CD8-positive, alpha-beta memory T cell (primary cell): ENCODE data around the gene OR5V1. TPM values are rescaled to one million over a fixed set of nuclear protein-coding genes. Genes with fewer than 3 reads are reported as not detected.
"Not testable (repeated sequence)": the region's sequence is repeated elsewhere in the genome, so short reads cannot be mapped to it uniquely, and the experiment has no call there.

Experiments
- CTCF ChIA-PET: fragments of 350-600 bp; sonication (Branson Sonifier 250); formaldehyde crosslinking; loops from one replicate; lab custom pipeline; 2021; ENCODE audit warnings: antibody characterized with exemption; lab: Charles Lee
- POLR2A ChIA-PET: fragments of 350-600 bp; sonication (Branson Sonifier 250); formaldehyde crosslinking; loops from one replicate; lab custom pipeline; 2021; ENCODE audit warnings: antibody characterized with exemption; lab: Charles Lee
- DNase-seq, 5 donors: peaks; one replicate each; pipeline versions ENCODE4 v3.0.0 to v3.0.0-alpha.2; 2020 to 2022; ENCODE audit warnings: mixed read lengths in 1 of 5
- H3K27ac ChIP-seq: one replicate; pipeline ENCODE4 v1.7.0; 2013; ENCODE audit warnings: low read depth, mild to moderate bottlenecking, low read length, moderate library complexity
- H3K27me3 ChIP-seq: 2 replicates; pipeline ENCODE4 v1.7.0; 2013; ENCODE audit warnings: low read length, mild to moderate bottlenecking; ENCODE audit not compliant: insufficient read depth, poor library complexity, severe bottlenecking
- H3K36me3 ChIP-seq: 2 replicates; pipeline ENCODE4 v1.7.0; 2013; ENCODE audit warnings: mild to moderate bottlenecking, low read length, moderate library complexity; ENCODE audit not compliant: insufficient read depth
- H3K4me1 ChIP-seq: 2 replicates; pipeline ENCODE4 v1.7.0; 2013; ENCODE audit warnings: mild to moderate bottlenecking, low read length, moderate library complexity; ENCODE audit not compliant: insufficient read depth
- H3K4me3 ChIP-seq: 2 replicates; pipeline ENCODE4 v1.7.0; 2013; ENCODE audit warnings: mild to moderate bottlenecking, low read length
- H3K9me3 ChIP-seq: 2 replicates; pipeline ENCODE4 v1.7.0; 2013; ENCODE audit warnings: mild to moderate bottlenecking, low read length
- H3K27ac Mint-ChIP-seq, 8 donors: one replicate each; pipeline ENCODE4 v1.8.0; 2020 to 2021; ENCODE audit warnings: mixed read lengths in 8 of 8, mild to moderate bottlenecking in 6 of 8, inconsistent platforms in 3 of 8, moderate library complexity in 3 of 8
- H3K27me3 Mint-ChIP-seq, 2 donors: one replicate each; pipeline ENCODE4 v1.8.0; 2020 to 2021; ENCODE audit warnings: mixed read lengths in 2 of 2, mild to moderate bottlenecking in 1 of 2, moderate library complexity in 1 of 2
- H3K36me3 Mint-ChIP-seq, 3 donors: one replicate each; pipeline ENCODE4 v1.8.0; 2020 to 2021; ENCODE audit warnings: mixed read lengths in 3 of 3, inconsistent platforms in 1 of 3, mild to moderate bottlenecking in 1 of 3
- H3K4me1 Mint-ChIP-seq, 3 donors: one replicate each; pipeline ENCODE4 v1.8.0; 2020 to 2021; ENCODE audit warnings: mixed read lengths in 3 of 3, inconsistent platforms in 1 of 3, mild to moderate bottlenecking in 1 of 3
- H3K4me3 Mint-ChIP-seq, 7 donors: one replicate each; pipeline ENCODE4 v1.8.0; 2020 to 2021; ENCODE audit warnings: mixed read lengths in 7 of 7, mild to moderate bottlenecking in 6 of 7, moderate library complexity in 4 of 7, inconsistent platforms in 2 of 7
- H3K9me3 Mint-ChIP-seq, 5 donors: one replicate each; pipeline ENCODE4 v1.8.0; 2020 to 2022; ENCODE audit warnings: mixed read lengths in 5 of 5, mild to moderate bottlenecking in 3 of 5, moderate library complexity in 2 of 5, inconsistent platforms in 1 of 5
- polyA plus RNA-seq: library from polyadenylated mRNA; unstranded; fragments of 300-500 nt; fragmentation: Illumina TruSeq; gene quantifications from one replicate; pipeline ENCODE4 v1.2.3, GENCODE V29; 2021
- total RNA-seq, 2 experiments: library from RNA; stranded (reverse); gene quantifications; one replicate each; pipeline ENCODE4 v1.2.3, GENCODE V29; 2021

OR5V1 gene
- total and polyA plus RNA-seq, 3 experiments from 2014 or later, result not detected

DNA sequence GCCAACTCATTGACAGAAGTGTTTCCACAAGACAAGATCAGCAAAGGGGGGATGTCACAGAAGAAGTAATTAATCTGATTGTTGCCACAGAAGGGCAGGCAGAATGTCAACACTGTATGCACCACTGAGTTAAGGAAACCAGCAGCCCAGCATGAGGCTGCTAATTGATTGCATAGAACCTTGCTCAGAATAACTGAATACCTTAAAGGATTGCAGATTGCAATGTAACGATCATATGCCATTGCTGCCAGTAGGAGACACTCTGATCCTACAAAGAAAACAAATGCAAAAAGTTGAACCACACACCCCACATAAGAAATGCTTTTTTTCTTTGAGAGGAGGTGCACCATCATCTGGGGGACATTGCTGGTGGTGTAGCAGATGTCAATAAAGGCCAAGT is 13.1 kb downstream of the OR5V1 start:
- H3K27me3 Mint-ChIP-seq, result peaks cover 24 to 74% of the 10 kb centered on the region in 2 donors
- H3K9me3 Mint-ChIP-seq, result peaks cover 2 to 14% (median 8%) of the 10 kb centered on the region in 5 donors
- POLR2A ChIA-PET, result no interaction called here
- Histone ChIP-seq H3K27me3 (no peaks in the 10 kb centered on the region), H3K4me1 (no peaks in the 10 kb centered on the region), H3K36me3 (no peaks in the 10 kb centered on the region), H3K4me3 (no peak overlapping the region), H3K9me3 (no peaks in the 10 kb centered on the region), H3K27ac (no peak overlapping the region)
- no peak for DNase-seq
- H3K4me3 Mint-ChIP-seq, result no peak overlapping the region
- no peaks in the 10 kb centered on the region for H3K4me1 Mint-ChIP-seq
- no peaks in the 10 kb centered on the region for H3K36me3 Mint-ChIP-seq
- no peak overlapping the region for H3K27ac Mint-ChIP-seq
- CTCF ChIA-PET, result no interaction called here

DNA sequence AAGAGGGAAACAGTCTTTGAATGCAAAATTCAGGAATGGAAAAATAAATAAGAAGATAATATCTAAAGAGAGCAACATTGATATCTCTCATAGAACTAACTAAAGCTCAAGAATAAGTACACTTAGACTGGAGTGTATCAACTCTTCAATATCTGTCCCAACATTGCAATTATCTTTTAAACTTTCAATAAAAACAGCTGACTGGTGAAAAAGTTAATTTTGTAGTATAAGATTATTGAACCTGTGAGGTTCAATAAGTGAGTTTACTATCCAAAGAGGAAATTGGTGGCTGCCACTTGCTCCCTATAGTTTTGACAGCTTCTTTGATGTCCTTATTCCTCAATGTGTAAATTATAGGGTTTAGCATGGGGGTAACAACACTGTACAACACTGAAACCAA is 13.7 kb downstream of the OR5V1 start:
- no peak for DNase-seq
- no peak overlapping the region for H3K4me3 ChIP-seq
- CTCF ChIA-PET, result no interaction called here
- H3K27ac ChIP-seq, result no peak overlapping the region
- no peaks in the 10 kb centered on the region for H3K36me3 ChIP-seq
- POLR2A ChIA-PET, result no interaction called here
- H3K27me3 Mint-ChIP-seq, result peaks cover 19 to 75% of the 10 kb centered on the region in 2 donors
- no peaks in the 10 kb centered on the region for H3K27me3 ChIP-seq
- H3K36me3 Mint-ChIP-seq, result no peaks in the 10 kb centered on the region
- no peak overlapping the region for H3K27ac Mint-ChIP-seq
- peaks cover 2 to 14% (median 8%) of the 10 kb centered on the region in 5 donors for H3K9me3 Mint-ChIP-seq
- no peaks in the 10 kb centered on the region for H3K4me1 ChIP-seq
- no peaks in the 10 kb centered on the region for H3K9me3 ChIP-seq
- no peaks in the 10 kb centered on the region for H3K4me1 Mint-ChIP-seq
- no peak overlapping the region for H3K4me3 Mint-ChIP-seq

DNA sequence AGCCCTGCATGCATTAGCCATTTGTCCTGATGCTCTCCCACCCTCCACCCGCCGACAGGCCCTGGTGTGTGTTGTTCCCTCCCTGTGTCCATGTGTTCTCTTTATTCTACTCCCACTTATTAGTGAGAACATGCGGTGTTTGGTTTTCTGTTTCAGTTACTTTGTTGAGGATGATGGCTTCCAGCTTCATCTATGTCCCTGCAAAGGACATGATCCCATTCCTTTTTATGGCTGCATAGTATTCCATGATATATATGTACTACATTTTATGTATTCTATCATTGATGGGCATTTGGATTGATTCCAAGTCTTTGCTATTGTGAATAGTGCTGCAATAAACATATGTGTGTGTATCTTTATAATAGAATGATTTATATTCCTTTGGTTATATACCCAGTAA is 19.3 kb downstream of the OR5V1 start:
- H3K9me3 ChIP-seq, POLR2A ChIA-PET, DNase-seq, H3K36me3 ChIP-seq, H3K27ac Mint-ChIP-seq, H3K4me1 ChIP-seq, H3K4me3 ChIP-seq, CTCF ChIA-PET, H3K27me3 ChIP-seq, H3K36me3 Mint-ChIP-seq, H3K4me1 Mint-ChIP-seq, H3K4me3 Mint-ChIP-seq, H3K27ac ChIP-seq: not testable (repeated sequence)
- peaks cover 11 to 45% of the 10 kb centered on the region in 2 donors for H3K27me3 Mint-ChIP-seq
- peaks cover 2 to 14% (median 8%) of the 10 kb centered on the region in 5 donors for H3K9me3 Mint-ChIP-seq

DNA sequence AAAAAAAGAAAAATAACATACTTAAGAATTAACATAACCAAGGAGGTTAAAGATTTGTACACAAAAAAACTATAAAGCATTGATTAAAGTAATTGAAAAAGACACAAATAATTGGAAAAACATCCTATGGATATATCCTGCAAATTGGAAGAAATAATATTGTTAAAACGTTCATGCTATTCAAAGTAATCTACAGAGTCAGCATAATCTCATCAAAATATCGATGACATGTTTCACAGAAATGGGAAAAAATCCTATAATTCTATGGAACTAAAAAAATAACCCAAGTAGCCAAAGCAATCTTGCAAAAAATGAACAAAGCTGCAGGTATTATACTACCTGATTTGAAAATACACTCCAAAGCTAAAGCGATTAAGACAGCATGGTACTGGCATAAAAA is 23.3 kb downstream of the OR5V1 start:
- Mint-ChIP-seq H3K9me3 (no peaks in the 10 kb centered on the region), H3K4me3 (no peak overlapping the region), H3K36me3 (no peaks in the 10 kb centered on the region), H3K27ac (no peak overlapping the region), H3K27me3 (peaks cover 3 to 24% of the 10 kb centered on the region in 2 donors), H3K4me1 (no peaks in the 10 kb centered on the region)
- H3K27ac ChIP-seq, result no peak overlapping the region
- H3K36me3 ChIP-seq, result no peaks in the 10 kb centered on the region
- H3K4me1 ChIP-seq, result no peaks in the 10 kb centered on the region
- peaks cover 3% of the 10 kb centered on the region for H3K27me3 ChIP-seq
- no peak overlapping the region for H3K4me3 ChIP-seq
- ChIA-PET CTCF (no interaction called here), POLR2A (no interaction called here)
- no peaks in the 10 kb centered on the region for H3K9me3 ChIP-seq
- no peak for DNase-seq

DNA sequence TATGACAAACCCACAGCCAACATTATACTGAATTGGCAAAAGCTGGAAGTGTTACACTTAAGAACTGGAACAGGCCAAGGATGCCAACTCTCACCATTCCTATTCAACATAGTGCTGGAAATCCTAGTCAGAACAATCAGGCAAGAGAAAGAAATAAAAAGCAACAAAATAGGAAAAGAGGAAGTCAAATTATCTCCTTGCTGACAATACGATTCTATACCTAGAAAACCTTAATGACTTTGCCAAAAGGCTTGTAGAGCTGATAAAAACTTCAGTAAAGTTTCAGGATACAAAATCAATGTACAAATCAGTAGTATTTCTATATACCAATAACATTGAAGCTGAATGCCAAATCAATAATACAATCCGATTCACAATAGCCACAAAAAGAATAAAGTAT is 32.4 kb downstream of the OR5V1 start:
- peaks cover 13 to 47% of the 10 kb centered on the region in 2 donors for H3K27me3 Mint-ChIP-seq

DNA sequence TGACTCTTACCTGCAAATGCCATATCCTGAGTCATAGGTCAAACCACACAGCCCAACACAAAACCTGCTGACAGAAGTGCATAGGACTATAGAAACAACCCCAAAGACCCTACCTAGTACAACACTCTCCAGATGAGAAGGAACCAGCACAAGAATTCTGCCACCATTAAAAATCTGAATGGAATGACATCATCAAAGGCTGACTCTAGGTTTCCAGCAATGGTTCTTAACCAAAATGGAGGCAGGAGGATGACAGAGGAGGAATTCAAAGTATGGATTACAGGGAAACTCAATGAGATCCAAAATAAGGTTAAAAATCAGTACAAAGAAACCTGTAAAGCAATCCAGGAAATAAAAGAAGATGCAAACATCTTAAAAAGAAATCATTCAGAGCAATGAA is 36.0 kb downstream of the OR5V1 start:
- no peaks in the 10 kb centered on the region for H3K9me3 ChIP-seq
- no peak overlapping the region for H3K27ac Mint-ChIP-seq

More for the DNA sequence above, 32.4 kb downstream of the OR5V1 start:
- Mint-ChIP-seq H3K27ac (no peak overlapping the region), H3K36me3 (no peaks in the 10 kb centered on the region), H3K4me3 (no peak overlapping the region), H3K4me1 (no peaks in the 10 kb centered on the region), H3K9me3 (peaks cover 0 to 8% (median 0%) of the 10 kb centered on the region in 5 donors)
- no peak overlapping the region for H3K4me3 ChIP-seq
- peaks cover 4% of the 10 kb centered on the region for H3K27me3 ChIP-seq
- H3K36me3 ChIP-seq, result no peaks in the 10 kb centered on the region
- no peak overlapping the region for H3K27ac ChIP-seq
- no peaks in the 10 kb centered on the region for H3K4me1 ChIP-seq
- ChIA-PET CTCF (no interaction called here), POLR2A (no interaction called here)
- no peaks in the 10 kb centered on the region for H3K9me3 ChIP-seq
- DNase-seq, result no peak

DNA sequence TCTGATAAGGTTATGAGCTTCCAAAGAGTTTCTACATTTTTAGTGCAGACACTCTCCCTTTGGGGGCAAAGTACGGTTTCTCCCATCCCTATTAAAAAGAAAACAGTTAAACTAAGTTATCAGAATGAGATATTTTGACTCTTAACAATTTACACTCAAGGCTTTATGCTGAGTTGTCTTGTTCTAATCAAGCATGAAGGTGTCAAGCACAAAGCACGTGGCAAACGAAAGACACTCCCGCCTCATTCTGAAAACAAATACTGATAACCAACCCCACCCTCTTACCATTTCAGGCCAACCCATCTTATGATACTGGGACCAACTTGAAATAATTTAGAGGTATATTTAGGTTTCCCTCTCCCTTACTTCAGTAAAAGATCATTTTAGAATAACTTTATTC is 42.9 kb downstream of the OR5V1 start:
- Mint-ChIP-seq H3K9me3 (no peaks in the 10 kb centered on the region), H3K4me3 (no peak overlapping the region), H3K36me3 (no peaks in the 10 kb centered on the region), H3K27me3 (peaks cover 12 to 68% of the 10 kb centered on the region in 2 donors), H3K4me1 (no peaks in the 10 kb centered on the region), H3K27ac (no peak overlapping the region)
- DNase-seq, result no peak
- POLR2A ChIA-PET, result no interaction called here
- Histone ChIP-seq H3K9me3 (no peaks in the 10 kb centered on the region), H3K36me3 (no peaks in the 10 kb centered on the region), H3K27me3 (no peaks in the 10 kb centered on the region), H3K4me3 (no peak overlapping the region), H3K27ac (no peak overlapping the region), H3K4me1 (no peaks in the 10 kb centered on the region)
- CTCF ChIA-PET, result no interaction called here

More for the DNA sequence above, 36.0 kb downstream of the OR5V1 start:
- peaks cover 4% of the 10 kb centered on the region for H3K27me3 ChIP-seq
- H3K9me3 Mint-ChIP-seq, result peaks cover 0 to 8% (median 0%) of the 10 kb centered on the region in 5 donors
- peaks cover 17 to 58% of the 10 kb centered on the region in 2 donors for H3K27me3 Mint-ChIP-seq
- H3K4me1 Mint-ChIP-seq, result no peaks in the 10 kb centered on the region
- ChIA-PET POLR2A (no interaction called here), CTCF (no interaction called here)
- H3K27ac ChIP-seq, result no peak overlapping the region
- no peaks in the 10 kb centered on the region for H3K4me1 ChIP-seq
- DNase-seq, result no peak
- H3K4me3 ChIP-seq, result no peak overlapping the region
- no peak overlapping the region for H3K4me3 Mint-ChIP-seq
- H3K36me3 Mint-ChIP-seq, result no peaks in the 10 kb centered on the region
- H3K36me3 ChIP-seq, result no peaks in the 10 kb centered on the region

DNA sequence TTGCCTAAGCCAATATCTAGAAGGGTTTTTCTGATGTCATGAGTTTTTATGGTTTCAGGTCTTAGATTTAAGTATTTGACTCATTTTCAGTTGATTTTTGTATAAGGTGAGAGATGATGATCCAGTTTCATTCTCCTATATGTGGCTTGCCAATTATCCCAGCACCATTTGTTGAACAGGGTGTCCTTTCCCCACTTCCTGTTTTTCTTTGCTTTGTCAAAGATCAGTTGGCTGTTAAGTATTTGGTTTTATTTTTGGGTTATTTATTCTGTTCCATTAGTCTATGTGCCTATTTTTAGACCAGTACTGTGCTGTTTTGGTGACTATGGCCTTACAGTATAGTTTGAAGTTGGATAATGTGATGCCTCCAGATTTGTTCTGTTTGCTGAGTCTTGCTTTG is 45.3 kb downstream of the OR5V1 start:
- CTCF ChIA-PET, H3K27me3 ChIP-seq, H3K4me1 Mint-ChIP-seq, H3K27ac ChIP-seq, H3K9me3 ChIP-seq, H3K36me3 Mint-ChIP-seq, H3K9me3 Mint-ChIP-seq, H3K27ac Mint-ChIP-seq, POLR2A ChIA-PET, DNase-seq, H3K4me3 Mint-ChIP-seq, H3K4me3 ChIP-seq, H3K36me3 ChIP-seq, H3K4me1 ChIP-seq: not testable (repeated sequence)
- peaks cover 8 to 61% of the 10 kb centered on the region in 2 donors for H3K27me3 Mint-ChIP-seq

DNA sequence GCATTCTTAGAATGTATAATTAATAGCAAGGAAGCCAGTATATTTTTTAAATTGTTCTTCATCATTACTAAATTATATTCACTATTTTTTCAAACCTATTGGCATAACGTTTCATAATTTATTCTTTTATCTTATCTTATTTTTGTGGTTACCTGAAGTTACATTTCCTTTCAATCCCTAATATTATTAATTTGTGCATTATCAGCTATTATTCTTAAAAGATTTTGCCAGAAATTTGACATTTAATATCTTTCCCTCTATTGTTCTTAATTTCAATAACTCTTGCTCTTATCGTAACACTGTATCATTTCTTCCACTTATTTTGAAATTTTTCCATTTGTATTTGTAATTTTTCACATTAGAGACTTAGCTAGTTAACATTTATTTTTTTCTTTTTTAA is 48.7 kb downstream of the OR5V1 start:
- H3K36me3 ChIP-seq, result no peaks in the 10 kb centered on the region
- no peaks in the 10 kb centered on the region for H3K4me1 ChIP-seq
- Mint-ChIP-seq H3K4me3 (no peak overlapping the region), H3K27ac (no peak overlapping the region), H3K36me3 (no peaks in the 10 kb centered on the region), H3K4me1 (no peaks in the 10 kb centered on the region), H3K27me3 (peaks cover 6 to 45% of the 10 kb centered on the region in 2 donors), H3K9me3 (no peaks in the 10 kb centered on the region)
- no peaks in the 10 kb centered on the region for H3K9me3 ChIP-seq
- H3K27ac ChIP-seq, result no peak overlapping the region
- no peaks in the 10 kb centered on the region for H3K27me3 ChIP-seq
- CTCF ChIA-PET, result no interaction called here
- no peak overlapping the region for H3K4me3 ChIP-seq
- POLR2A ChIA-PET, result interaction anchor here (0.6 kb wide), 1 partner anchor 44 kb away, joined by 3 read pairs; no protein-coding TSS in a partner anchor
- no peak for DNase-seq
